Epithelial cell of proximal tubule (primary cell): Measurements from ENCODE around the gene SCGB1A1. TPM values are rescaled to one million over a fixed set of nuclear protein-coding genes. Genes with fewer than 3 reads are reported as not detected.

Source experiments
- DNase-seq: peaks from one replicate; pipeline ENCODE4 v3.0.0-alpha.2; 2011; ENCODE audit warnings: low read depth
- H3K4me3 ChIP-seq: 2 replicates; pipeline ENCODE4 v1.5.1; 2011; ENCODE audit warnings: low read depth, mild to moderate bottlenecking, low read length
- CTCF ChIP-seq: conservative IDR thresholded peaks from 2 replicates; pipeline ENCODE4 v1.5.1; 2012; ENCODE audit warnings: low read depth, mild to moderate bottlenecking, low read length
- total RNA-seq: library from RNA; depleted of rRNA; stranded (reverse); fragments of >200 nt; gene quantifications from 2 replicates; pipeline ENCODE4 v1.2.3, GENCODE V29; 2015

Gene SCGB1A1
- total RNA-seq, 1 donor from 2014 or later: not detected

GRCh38 chr11:62456630-62457029 is 37.8 kb downstream of the SCGB1A1 start:
- no peak overlapping the region for H3K4me3 ChIP-seq
- TF ChIP-seq CTCF: no peak
- DNase-seq: no peak

DNA sequence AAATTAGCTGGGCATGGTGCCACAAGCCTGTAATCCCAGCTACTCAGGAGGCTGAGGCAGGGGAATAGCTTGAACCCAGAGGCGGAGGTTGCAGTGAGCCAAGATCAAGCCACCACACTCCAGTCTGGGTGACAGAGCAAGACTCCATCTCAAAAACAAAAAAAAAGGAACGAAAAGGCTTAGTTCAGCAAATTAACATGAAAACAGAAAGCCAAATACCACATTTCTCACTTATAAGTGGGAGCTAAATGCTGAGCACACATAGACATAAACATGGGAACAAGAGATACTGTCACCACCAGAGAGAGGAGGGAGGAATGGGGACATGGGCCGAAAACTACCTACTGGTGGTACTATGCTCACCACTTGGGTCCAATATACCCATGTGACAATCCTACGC is 38.6 kb downstream of the SCGB1A1 start:
- H3K4me3 ChIP-seq: no peak overlapping the region
- no peak for TF ChIP-seq CTCF
- DNase-seq: no peak

DNA sequence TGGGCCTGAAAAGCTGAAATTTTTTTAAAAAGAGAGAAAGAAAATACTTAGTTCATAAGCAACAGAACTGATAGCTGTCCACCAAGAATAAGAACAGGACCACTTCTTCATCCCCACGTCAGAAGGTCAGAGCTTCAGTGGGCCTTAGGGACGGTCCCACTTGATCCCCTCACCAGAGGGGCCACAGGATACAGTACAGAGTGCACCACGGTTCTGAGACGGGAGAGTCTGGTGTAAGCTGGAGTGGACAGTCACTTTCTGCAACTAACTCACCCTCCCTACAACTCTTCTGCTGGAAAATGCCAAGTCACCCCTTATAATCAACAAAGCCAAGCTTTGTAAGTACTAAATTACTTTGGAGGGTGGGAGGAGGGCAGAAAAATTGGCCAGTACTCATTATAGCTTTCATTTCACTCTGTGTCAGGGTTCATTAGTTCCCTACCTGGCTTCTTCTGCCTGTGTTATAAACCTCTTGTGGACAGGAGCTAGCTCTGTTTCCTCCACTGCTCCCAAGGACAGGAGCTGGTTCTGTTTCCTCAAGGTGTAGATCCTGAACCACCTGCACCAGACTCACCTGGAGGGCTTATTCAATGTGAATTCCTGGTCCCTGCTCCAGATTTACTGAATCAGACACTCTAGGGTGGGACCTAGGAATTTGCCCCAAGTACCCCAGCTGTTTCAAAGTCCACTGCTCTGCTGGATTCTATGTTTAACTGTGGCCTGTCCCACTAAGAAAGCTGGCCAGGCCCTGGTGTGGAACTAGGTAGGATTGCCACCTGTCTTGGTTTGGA is 39.6 kb downstream of the SCGB1A1 start:
- TF ChIP-seq CTCF: no peak
- DNase-seq: no peak
- no peak overlapping the region for H3K4me3 ChIP-seq

GRCh38 chr11:62459080-62459479 is 40.2 kb downstream of the SCGB1A1 start:
- TF ChIP-seq CTCF: no peak
- no peak for DNase-seq
- no peak overlapping the region for H3K4me3 ChIP-seq

DNA sequence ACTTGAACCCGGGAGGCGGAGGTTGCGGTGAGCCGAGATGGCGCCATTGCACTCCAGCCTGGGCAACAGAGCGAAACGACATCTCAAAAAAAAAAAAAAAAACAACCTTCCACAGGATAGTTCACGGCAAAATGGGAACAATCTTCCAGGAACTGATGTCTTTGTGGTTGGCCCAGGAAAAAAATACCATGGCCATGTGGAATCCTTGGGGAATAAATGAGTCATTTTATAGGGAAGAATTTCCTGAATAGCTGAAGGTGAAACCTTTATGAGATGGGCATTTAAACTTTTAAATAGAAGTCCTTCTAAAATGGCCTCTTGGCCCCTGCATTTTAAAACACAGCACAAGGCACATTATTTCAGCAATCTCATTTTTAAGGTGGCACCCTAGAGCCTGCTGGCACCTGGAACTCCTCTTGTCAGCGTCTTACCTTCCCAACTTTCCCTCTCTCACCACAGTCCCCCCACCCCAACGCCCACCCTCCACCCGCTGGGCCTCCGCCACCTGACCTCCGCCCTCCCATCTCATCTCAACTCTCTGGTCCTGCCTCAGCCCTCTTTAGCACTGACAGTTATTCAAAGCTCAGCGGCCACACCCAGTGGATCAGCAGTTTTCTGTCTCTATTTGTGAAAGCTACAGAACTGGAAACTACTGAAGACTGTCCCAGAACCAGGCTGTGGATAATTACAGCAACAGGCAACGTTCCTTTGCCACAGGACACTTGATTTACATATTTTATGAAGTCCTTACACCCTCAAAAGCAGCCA is 43.1 kb downstream of the SCGB1A1 start:
- TF ChIP-seq CTCF: no peak
- H3K4me3 ChIP-seq: no peak overlapping the region
- no peak for DNase-seq

GRCh38 chr11:62462508-62462892 is 43.7 kb downstream of the SCGB1A1 start:
- no peak for DNase-seq
- TF ChIP-seq CTCF: no peak
- H3K4me3 ChIP-seq: no peak overlapping the region
